ENCODE data around the gene HOXC11.

The HOXC11 gene

DNA sequence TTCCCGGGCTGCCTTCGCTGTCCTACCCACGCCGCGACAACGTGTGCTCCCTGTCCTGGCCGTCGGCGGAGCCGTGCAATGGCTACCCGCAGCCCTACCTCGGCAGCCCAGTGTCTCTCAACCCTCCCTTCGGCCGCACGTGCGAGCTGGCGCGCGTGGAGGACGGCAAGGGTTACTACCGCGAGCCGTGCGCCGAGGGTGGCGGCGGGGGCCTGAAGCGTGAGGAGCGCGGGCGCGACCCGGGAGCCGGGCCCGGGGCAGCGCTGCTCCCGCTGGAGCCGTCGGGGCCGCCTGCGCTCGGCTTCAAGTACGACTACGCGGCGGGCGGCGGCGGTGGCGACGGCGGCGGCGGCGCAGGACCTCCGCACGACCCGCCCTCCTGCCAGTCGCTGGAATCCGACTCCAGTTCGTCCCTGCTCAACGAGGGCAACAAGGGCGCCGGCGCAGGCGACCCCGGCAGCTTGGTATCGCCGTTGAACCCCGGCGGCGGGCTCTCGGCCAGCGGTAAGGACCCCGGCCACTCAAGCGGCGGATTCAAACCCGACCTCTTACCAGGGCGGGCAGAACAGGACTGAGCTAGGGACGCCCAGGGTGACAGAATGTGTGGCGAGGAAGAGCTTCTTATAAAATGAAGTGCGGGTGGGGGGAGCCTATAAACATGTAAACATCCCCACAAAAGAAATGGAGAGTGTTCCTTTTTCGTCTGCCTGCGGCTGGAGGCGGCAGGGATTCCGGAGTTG lies 17.7 kb upstream of the HOXC11 start:
- DNase-seq (ENCODE audit: low read depth), result no peak

DNA sequence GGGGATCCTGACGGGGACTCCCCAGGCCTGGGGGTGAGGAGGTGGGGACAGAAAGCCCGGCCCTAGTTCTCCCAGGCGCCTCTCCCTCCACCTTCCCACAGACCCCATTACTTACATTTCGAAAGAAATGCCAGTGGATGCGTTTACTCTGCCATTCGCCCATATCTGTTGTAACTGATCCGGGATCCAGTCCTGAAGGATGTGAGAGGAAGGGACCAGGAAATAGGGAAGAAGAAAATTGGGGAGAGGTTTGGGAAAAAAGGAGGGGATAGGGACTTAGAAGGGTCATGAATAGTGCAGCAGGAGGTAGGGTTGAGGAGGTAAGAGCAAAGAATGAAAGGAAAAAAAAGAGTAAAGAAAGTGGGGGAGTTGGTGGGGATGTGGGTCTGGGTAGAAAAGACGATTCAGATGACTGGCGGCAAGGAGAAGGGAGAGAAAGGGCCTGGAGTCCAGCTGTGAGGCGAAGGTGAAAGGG lies 17.1 kb upstream of the HOXC11 start:
- no peak overlapping the region for H3K4me3 ChIP-seq (ENCODE audit: low read depth, low read length)
- no peak for DNase-seq (ENCODE audit: low read depth)

More for the DNA sequence above, 17.7 kb upstream of the HOXC11 start:
- H3K4me3 ChIP-seq (ENCODE audit: low read depth, low read length), result peak overlapping the region; percentile 32

DNA sequence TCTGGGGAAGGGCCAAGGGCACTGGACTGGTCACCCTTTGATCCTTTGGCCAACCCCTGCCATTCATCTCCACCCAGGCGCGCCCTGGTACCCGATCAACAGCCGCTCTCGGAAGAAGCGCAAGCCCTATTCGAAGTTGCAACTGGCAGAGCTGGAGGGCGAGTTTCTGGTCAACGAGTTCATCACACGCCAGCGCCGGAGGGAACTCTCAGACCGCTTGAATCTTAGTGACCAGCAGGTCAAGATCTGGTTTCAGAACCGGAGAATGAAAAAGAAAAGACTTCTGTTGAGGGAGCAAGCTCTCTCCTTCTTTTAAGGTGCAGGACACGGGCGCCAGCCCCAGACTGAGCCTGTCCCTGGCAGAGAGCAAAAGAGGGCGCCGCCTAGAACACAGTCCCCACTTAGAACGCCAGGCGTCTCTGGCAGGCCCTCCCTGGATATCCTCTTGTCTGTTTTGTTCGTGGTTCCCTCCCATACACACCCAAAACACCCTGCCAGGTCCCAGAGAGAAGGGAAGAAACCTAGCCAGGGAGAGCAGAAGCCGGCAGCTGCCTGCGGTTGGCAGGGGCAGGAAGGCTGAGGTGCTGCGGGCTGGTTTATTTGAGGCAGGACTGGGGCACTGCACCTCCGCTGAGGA lies 16.6 kb upstream of the HOXC11 start:
- no peak for DNase-seq (ENCODE audit: low read depth)
- no peak overlapping the region for H3K4me3 ChIP-seq (ENCODE audit: low read depth, low read length)

DNA sequence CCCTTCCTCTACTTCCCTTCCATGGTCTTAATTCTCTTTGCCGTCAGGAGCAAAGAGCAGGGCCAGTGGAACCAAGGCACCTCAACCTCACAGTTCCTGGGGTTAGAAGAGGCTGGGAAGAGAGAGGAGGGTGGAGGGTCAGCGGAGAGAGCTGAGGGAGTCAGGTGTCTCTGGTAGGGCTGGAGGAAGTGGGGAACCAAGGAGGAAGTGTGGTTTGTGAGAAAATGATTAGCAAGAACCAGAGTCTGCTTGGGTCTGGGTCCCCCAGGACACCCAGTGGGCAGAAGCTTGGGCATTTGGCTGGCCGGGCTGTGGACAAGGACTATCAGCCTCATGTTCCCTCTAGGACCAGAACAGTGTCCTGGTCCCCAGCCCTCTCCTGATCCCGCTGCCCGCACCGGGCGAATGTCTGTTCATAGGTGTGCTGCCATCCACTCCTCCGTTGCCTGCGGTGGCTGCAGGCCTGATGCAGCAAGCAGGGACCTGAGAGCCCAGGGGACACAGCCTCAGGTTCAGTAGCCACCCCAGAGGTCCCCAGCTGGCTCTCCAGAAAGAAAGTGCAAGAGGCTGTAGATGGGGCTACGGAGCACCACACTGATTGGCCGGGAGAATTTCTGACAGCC lies 15.9 kb upstream of the HOXC11 start:
- no peak for DNase-seq (ENCODE audit: low read depth)
- H3K4me3 ChIP-seq (ENCODE audit: low read depth, low read length), result no peak overlapping the region

DNA sequence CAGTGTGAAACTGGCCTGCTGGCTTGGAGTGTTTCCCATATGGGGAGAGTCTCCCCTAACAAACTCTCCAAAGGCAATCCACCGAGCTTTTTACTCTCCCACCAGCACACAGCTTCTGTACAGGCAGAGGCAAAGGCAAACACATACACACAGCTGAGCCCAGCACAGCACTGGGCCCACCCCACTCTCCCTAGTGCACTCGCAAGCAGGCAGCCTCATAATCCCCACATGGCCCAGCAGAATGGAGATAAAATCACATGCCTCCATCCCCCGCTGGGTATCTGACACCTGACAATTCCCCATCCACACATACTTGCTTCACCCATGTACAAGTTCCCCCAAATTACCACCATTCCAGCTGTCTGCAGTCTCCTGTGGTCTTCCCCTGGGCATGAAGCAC lies 14.8 kb upstream of the HOXC11 start:
- DNase-seq (ENCODE audit: low read depth), result no peak
- no peak overlapping the region for H3K4me3 ChIP-seq (ENCODE audit: low read depth, low read length)

DNA sequence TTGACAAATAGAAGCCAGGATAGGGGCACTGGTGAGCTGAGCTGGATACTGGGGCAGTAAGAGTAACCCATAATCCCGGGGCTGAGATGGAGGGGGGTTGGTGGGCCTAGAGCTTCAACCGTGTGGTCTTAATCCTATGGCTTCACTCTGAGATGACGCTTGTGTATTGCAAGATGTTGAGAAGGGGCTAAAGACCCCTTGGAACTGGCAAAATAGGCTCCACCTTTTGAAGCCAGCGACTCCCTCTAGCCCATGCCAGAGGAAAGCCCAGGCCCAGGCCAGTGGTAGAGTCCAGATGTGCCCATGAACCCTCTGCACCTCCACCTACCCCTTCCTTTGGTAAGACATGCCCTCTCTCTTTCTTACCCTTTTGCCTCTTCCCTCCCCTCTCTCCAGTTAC lies 13.6 kb upstream of the HOXC11 start:
- H3K4me3 ChIP-seq (ENCODE audit: low read depth, low read length), result no peak overlapping the region
- no peak for DNase-seq (ENCODE audit: low read depth)

DNA sequence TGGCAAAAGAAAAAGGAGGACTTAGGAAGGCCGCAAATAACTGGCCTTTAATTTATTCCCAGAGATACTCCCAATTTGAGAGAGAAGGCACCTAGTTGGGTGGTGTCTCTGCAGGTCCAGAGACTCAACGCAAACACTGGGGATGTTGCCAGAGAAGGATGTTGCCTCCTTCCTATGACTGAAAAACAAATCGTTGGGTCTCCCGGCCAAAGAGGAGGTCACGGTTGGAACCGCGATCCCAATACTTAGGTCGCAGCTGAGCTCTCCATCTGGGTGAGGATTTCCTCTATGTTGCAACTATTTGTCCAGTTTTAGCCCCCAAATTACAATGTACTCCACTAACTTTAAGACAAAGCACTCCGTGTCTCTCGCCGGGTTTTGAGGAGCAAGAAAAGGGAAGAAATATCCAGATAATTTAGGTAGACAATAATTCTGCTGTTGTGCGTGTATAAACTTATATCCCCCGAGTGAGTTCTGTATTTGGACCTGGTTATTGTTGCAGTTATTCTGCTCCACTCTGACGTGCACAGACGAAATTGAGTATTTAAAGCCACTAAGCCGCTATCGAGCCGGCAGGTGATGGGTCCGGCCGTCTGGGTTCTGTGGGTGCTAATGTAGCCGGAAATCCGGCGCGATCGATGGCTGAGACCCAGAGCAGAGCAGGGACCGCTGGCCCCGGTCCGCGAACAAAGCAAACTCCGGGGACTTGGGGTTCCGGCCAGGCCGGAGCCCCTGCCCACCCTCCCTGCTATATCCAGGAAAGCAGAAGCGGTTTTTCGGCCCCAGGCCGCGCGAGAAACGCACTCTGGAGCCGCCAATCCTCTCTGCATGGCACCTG lies 12.5 kb upstream of the HOXC11 start:
- DNase-seq (ENCODE audit: low read depth), result no peak
- peak overlapping the region; percentile 28 for H3K4me3 ChIP-seq (ENCODE audit: low read depth, low read length)

DNA sequence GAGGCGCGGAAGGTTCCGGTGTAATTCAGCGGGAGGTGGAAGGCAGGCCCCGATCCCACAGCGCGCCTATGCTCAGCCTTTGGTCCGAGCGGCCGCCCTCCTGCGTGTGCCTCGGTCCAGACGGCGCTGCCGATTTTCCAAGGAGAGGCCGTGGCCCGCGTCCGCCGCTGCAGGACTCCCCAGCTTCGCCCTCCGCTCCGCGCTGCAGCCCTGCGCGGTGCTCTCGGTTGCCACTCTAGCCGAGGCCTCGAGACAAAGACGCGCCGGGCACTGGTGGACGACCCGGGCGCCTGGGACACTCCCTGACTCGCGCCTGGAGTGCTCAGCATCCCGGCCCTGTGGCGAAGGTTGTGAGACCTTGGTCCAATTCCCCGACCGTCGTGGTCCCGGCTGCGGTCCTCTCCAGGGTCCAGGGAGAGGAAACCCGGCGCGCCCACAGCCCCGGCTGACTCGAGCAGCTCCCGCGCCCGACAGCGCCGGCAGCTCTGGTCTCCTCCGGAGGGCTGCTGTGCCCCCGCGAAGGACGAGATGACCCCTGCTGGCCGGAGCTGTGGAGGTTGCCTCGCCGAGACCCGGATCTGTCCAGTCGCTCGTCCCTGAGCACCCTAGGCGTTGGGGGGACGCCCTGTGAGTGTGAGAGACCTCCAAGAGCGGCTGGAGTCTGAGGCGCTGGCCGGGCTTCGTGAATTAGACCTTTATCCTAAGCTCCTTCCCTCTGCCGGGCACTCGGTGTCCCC lies 11.7 kb upstream of the HOXC11 start:
- peak overlapping the region; percentile 28 for H3K4me3 ChIP-seq (ENCODE audit: low read depth, low read length)
- no peak for DNase-seq (ENCODE audit: low read depth)

DNA sequence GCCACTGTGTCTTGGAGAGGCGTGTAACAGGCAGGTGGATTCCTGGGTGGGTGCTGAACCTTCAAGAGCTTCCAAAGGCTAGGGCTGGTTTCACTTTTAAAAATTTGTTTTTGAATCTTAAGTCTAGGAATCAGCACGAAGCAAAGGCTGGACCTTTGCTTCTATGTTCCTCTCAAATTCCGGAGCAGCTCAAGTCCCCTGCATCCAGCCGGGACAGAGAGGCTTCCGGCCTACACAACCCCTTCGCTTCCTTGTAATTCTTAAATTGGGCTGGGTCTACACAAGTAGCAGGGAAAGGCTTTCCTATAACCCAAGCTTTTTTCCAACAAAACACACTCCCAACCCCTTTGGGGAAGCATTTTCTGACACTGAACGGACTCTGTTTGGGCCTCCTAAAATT lies 9.9 kb upstream of the HOXC11 start:
- DNase-seq (ENCODE audit: low read depth), result no peak
- H3K4me3 ChIP-seq (ENCODE audit: low read depth, low read length), result peak overlapping the region; percentile 74

DNA sequence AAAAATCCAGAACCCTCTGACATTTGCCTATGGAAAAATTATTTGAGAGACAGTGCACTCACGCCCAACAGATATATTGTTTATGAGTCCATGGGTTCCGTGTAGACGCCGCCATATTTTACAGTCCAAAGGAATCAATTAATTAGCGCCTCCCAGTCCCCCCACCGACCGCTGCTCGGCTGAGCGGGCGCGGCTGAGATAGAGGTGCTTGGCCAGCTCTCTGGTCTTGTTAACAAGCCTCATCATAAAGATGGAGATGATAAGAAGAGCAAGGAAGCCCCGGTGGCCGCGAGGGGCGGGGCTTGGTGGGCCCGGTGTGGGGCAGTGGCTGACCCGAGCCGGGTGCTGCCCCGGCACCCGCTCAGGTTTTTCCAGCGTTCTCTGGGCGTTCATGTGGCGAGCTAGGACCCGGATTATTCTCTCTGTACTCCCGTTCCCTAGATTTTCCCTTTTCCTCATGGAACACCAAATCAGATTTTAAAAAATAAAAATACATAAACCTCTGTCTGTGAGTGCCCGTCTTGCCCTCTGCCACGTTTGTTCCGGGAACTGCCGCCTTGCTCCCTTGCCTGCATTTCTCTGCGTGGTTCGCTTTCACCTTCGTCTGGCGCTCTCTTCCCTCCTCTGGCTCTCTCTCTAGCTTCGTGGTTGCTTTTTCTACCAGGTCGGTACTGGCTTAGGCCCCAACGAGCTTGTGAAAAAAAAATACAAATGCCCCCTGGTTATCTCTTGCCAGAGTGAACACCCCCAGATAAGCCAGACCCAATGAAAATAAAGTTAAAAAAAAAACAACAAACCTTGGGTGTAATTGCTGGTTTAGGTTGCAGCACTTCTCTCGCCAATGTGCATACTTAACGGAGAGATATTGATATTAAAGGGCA lies 9.3 kb upstream of the HOXC11 start:
- peak overlapping the region; percentile 74 for H3K4me3 ChIP-seq (ENCODE audit: low read depth, low read length)
- DNase-seq (ENCODE audit: low read depth), result no peak

DNA sequence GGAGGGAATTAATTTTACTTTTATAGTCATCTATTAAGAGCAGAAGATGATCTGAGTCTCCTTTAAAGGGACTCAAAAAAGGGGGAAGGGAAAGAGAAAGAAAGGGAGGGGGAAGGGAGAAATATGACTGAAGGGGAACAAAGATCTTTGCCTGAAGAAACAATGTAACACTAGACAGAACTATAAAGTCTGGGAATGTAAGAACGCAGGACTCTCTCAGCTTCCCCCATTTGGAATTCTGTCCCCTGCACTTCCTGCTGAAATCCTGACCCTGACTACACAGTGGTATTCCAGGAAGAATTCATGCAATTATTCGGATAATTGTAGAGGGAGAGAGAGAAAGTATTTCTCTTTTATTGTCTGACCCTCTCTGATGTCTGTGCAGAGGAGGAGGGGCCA lies 8.6 kb upstream of the HOXC11 start:
- H3K4me3 ChIP-seq (ENCODE audit: low read depth, low read length), result peak overlapping the region; percentile 74
- DNase-seq (ENCODE audit: low read depth), result no peak

DNA sequence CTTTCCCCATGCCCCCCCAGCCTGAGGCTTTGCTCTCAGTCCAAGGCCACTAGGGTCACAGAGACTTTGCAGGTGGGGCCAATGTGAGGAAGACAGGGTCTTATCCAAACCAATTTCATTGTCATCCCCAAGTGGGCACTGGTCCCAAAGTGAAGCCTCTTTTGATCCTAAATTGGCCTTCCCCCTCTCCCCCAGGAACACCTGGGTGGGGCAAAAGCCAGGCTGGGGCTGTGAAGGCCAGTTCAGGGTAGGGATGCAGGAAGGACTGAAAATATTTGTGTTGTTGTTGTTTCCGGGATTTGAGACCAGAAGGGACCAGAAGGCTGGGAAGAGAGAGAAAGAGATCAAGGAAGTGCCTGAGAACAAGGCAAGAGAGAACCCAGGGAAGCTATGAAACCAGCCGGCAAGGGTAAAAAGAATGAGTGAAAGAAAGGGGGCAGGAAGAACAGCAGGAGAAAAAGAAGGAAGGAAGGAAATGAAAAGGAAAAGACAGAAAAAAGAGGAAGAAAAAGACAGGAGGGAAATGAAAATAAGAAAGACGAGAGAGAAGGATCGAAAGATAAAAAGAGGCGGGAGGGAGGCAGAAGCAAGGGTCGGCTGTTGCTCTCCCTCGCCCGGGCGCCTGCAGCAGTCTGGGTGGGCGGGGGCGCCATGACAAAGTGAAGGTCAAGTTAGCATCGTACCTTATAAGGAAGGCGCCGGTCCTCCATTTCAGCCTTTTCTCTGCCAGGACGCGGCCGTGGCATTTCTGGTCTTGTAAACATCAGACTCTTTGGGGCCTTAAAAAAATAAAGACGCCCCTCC lies 7.4 kb upstream of the HOXC11 start:
- H3K4me3 ChIP-seq (ENCODE audit: low read depth, low read length), result peak overlapping the region; percentile 74

DNA sequence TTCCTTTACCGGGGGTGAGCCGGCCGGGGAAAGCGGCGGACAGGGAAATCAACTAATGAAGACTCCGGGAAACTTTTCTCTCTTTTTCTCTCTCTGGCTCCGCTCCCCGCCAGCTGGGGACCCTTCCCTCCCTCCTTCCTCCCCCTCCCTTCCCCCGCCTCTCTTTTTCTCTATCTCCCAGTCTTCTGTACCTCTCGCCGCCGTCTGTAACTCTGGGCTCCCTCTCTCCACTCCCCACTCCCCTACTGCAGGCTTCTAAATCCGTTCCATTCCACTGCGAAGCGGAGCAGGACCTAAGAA lies 6.9 kb upstream of the HOXC11 start:
- DNase-seq (ENCODE audit: low read depth), result no peak

More for the DNA sequence above, 7.4 kb upstream of the HOXC11 start:
- DNase-seq (ENCODE audit: low read depth), result peak; percentile 66

DNA sequence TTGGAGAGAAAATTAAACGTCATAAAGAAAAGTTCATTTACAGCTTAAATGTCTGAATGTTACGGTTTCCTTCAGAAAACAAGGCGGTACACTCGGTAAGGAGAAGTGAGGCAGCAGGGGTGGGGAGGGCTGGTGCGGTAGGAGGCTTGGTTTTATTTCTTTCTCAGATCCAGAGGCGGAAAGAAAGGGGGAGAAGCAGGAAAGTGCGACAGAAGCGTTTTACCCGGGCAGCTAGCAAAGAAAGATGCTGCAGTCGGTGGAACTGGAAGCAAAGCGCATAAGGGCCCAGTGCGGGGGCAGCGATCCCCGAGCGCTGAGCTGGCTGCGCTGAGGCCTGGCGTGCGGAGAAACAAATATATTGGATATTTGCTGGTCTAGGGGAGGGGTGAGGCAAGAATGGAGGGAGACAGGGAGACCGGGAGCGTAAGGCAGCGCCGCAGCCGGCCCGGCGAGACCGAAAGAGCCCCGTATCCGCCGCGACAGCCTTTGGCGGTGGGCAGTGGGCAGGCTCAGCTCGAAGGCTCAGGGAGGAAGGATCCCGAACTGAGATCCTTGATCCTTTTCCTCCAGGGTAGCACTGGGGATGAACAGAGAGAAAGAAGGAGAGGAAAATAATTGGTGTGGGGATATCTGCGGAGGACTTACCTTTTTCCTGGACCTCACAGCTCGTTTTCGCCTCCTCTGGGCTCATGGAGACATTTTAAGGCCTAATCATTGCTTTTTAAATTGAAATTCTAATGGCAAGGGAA lies 6.4 kb upstream of the HOXC11 start:
- no peak for DNase-seq (ENCODE audit: low read depth)
- H3K4me3 ChIP-seq (ENCODE audit: low read depth, low read length), result peak overlapping the region; percentile 74

More for the DNA sequence above, 6.9 kb upstream of the HOXC11 start:
- peak overlapping the region; percentile 74 for H3K4me3 ChIP-seq (ENCODE audit: low read depth, low read length)

DNA sequence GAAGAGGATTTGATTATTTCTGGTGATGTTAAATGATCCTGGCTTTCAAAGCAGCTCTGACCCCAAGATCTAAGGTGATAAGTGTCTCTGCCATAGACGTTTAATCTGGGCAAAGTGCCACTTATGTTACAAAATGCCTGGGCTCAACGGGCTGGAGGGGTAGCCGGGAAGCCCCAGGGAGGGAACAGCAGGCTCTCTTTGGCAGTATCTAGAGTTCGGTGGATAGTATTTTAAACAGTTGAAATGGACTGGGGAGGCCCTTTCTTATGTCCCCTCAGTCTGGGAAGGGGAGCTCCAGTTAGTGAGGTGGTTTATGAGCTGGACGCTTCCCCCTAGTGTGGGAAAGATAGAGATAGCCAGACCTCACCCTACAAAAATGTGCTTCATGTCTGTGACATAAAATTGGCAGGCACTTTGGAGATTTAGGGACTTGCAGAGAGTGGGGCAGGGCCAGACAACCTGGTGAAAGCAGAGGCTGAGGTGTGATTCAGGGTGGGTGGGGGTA lies 5.5 kb upstream of the HOXC11 start:
- peak overlapping the region; percentile 74 for H3K4me3 ChIP-seq (ENCODE audit: low read depth, low read length)
- DNase-seq (ENCODE audit: low read depth), result no peak

DNA sequence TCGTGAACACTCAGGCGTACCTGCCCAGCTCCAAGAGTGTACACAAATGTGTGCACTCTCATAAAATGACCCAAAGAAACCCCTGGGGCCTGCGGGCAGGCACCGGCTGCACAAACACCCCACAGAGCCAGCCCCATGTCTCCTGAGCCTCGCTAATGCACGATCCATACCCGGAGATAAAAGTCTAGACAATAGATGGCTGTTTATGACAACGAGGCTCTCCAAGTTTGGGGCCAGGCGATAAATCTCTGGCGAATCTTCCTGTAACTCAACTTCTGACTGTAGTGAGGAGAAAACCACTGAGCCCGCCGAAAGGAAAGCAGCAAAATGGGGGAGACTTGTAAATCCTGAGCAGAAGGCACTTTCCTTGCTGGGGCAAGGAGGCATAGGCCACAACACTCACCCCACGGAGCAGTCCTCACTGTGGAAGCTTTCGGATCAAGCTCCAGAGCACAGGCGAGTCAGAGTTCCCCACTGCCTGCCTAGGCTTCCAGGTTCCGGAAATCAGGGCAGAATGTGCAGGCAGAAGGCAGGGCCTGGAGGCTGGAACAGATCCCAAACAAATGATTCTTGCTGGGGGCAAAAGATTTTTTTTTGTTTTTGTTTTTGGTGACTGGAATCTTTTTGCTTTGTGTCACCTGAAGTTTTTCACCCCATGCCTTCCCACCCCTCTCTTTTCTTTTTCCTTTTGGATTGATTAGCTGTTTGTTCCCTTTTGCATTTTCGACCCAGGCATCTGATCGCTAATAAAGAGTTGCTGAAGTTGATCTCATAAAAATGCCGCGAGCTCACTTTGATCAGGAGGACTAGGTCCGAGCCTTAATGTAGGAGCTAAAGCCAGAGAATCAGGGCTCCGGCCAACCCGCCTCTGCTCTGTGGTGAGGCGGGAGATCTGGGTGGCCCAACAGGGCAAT lies 4.5 kb upstream of the HOXC11 start:
- no peak for DNase-seq (ENCODE audit: low read depth)
- peak overlapping the region; percentile 74 for H3K4me3 ChIP-seq (ENCODE audit: low read depth, low read length)
